ENCODE results near the gene RAD51AP2. TPM values are rescaled to one million over a fixed set of nuclear protein-coding genes. Genes with fewer than 3 reads are reported as not detected.
A peak's percentile ranks its signal among the peaks of the same experiment; 100 is the strongest.

The RAD51AP2 gene
- total RNA-seq, 1 experiment from 2014 or later = not detected

GRCh38 chr2:17541531-17541950 is 23.3 kb upstream of the RAD51AP2 start:
- CTCF ChIA-PET = no interaction called here
- no TSS peak for BruUV-seq (replicated peaks)
- DNase-seq (ENCODE audit: low read depth, low spot score) = no peak
- intact Hi-C loops (cut with micrococcal nuclease; ENCODE audit: unreplicated experiment) (no loop called here), in situ Hi-C loops (cut with HindIII; ENCODE audit: low pct_unique_long_range_greater_than_20kb, low sequenced_read_pairs) (no loop called here)
- no peak for TF ChIP-seq TCF7L2 (IDR thresholded peaks at IDR 0.05; ENCODE audit: low read depth, low read length)
- TF ChIP-seq REST (IDR thresholded peaks at IDR 0.05; ENCODE audit: insufficient read depth in 1 of 2, low read depth in 2 of 2, low read length in 1 of 2) = no peak
- no peak for TF ChIP-seq SIN3A (IDR thresholded peaks at IDR 0.05; ENCODE audit: borderline replicate concordance, insufficient read depth, low read depth, low read length)
- no peak for TF ChIP-seq POLR2AphosphoS5 (IDR thresholded peaks at IDR 0.05; ENCODE audit: low read depth, low read length)
- TF ChIP-seq CTCF (IDR thresholded peaks at IDR 0.05) = no peak
- no peak for ATAC-seq
- Histone ChIP-seq H3K27ac (ENCODE audit: low read length) (no peak overlapping the region), H3K4me3 (ENCODE audit: low read depth in 2 of 2, low read length in 2 of 2) (no peak overlapping the region; a peak in 2 of 4 replicates), H3K9me3 (ENCODE audit: control insufficient read depth, insufficient read depth, low read depth, low read length) (no peaks in the 10 kb centered on the region), H3K36me3 (ENCODE audit: control insufficient read depth, insufficient read depth, low read length) (peaks cover 4% of the 10 kb centered on the region; the same call in 1 of the 2 replicates), H3K27me3 (ENCODE audit: control insufficient read depth, insufficient read depth, low read length) (peaks cover 36% of the 10 kb centered on the region), H3K4me1 (ENCODE audit: control insufficient read depth, insufficient read depth, low read length) (peaks cover 8% of the 10 kb centered on the region)
- POLR2A ChIA-PET = no interaction called here

- ChIA-PET CTCF (no interaction called here), POLR2A (no interaction called here)
- no peak for ATAC-seq
- in situ Hi-C loops (cut with HindIII; ENCODE audit: low pct_unique_long_range_greater_than_20kb, low sequenced_read_pairs) = no loop called here
- Histone ChIP-seq H3K36me3 (ENCODE audit: control insufficient read depth, insufficient read depth, low read length) (peaks cover 4% of the 10 kb centered on the region; the same call in 1 of the 2 replicates), H3K9me3 (ENCODE audit: control insufficient read depth, insufficient read depth, low read depth, low read length) (no peaks in the 10 kb centered on the region), H3K27ac (ENCODE audit: low read length) (no peak overlapping the region), H3K27me3 (ENCODE audit: control insufficient read depth, insufficient read depth, low read length) (peaks cover 36% of the 10 kb centered on the region), H3K4me3 (ENCODE audit: low read depth in 2 of 2, low read length in 2 of 2) (peak overlapping the region; percentile 38 to 57), H3K4me1 (ENCODE audit: control insufficient read depth, insufficient read depth, low read length) (peaks cover 8% of the 10 kb centered on the region)
- BruUV-seq (replicated peaks) = no TSS peak
- intact Hi-C loops (cut with micrococcal nuclease; ENCODE audit: unreplicated experiment) = no loop called here
- TF ChIP-seq SIN3A (IDR thresholded peaks at IDR 0.05; ENCODE audit: borderline replicate concordance, insufficient read depth, low read depth, low read length) = no peak
- no peak for TF ChIP-seq TCF7L2 (IDR thresholded peaks at IDR 0.05; ENCODE audit: low read depth, low read length)
- DNase-seq (ENCODE audit: low read depth, low spot score) = no peak
These were observed 22.7 kb upstream of the RAD51AP2 start for GRCh38 chr2:17540813-17541530.

All from Panc1 (cell line).